HG03432 (cell line): Measurements from ENCODE around the gene IL31RA.
"Not testable (repeated sequence)": the region's sequence is repeated elsewhere in the genome, so short reads cannot be mapped to it uniquely, and the experiment has no call there.

ENCODE experiments used
- ATAC-seq: cut with Tn5 transposase; IDR thresholded peaks from one replicate; pipeline ENCODE4 v1.9.1; 2021; ENCODE audit warnings: mild to moderate bottlenecking, moderate library complexity; ENCODE audit not compliant: unreplicated experiment

Gene IL31RA

DNA sequence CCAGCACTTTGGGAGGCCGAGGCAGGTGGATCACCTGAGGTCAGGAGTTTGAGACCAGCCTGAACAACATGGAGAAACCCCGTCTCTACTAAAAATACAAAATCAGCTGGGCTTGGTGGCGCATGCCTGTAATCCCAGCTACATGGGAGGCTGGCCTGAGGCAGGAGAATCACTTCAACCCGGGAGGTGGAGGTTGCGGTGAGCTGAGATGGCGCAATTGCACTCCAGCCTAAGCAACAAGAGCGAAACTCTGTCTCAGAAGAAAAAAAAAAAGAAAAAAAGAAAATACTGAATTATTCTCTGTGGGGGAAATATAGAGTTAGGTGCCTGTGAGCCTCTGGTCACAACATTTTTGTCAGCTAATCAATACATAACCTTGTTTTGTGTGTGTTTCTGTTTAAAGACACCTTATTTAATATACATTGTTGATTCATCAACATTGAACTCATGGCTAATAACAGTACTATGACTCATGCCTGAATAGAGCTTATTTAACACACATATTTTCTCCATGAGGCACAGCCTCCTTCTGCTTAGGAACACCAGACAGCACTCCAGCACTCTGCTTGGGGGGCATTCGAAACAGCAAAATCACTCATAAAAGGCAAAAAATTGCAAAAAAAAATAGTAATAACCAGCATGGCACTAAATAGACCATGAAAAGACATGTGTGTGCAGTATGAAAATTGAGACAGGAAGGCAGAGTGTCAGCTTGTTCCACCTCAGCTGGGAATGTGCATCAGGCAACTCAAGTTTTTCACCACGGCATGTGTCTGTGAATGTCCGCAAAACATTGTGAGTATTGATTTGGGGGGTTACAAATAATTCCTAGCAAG lies at the start of gene IL31RA:
TSS of gene IL31RA (plus strand) at position 519 of the 836 bp plus-strand sequence. CDS start at position 733, 214 bp downstream.
- no peak for ATAC-seq

DNA sequence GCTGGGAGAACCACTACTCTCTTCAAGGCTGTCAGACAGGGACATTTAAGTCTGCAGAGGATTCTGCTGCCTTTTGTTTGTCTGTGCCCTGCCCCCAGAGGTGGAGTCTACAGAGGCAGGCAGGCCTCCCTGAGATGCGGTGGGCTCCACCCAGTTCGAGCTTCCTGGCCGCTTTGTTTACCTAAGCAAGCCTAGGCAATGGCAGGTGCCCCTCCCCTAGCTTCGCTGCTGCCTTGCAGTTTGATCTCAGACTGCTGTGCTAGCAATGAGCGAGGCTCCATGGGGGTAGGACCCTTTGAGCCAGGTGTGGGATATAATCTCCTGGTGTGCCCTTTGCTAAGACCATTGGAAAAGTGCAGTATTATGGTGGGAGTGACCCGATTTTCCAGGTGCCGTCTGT lies 42.3 kb upstream of the IL31RA start:
- ATAC-seq = not testable (repeated sequence)

DNA sequence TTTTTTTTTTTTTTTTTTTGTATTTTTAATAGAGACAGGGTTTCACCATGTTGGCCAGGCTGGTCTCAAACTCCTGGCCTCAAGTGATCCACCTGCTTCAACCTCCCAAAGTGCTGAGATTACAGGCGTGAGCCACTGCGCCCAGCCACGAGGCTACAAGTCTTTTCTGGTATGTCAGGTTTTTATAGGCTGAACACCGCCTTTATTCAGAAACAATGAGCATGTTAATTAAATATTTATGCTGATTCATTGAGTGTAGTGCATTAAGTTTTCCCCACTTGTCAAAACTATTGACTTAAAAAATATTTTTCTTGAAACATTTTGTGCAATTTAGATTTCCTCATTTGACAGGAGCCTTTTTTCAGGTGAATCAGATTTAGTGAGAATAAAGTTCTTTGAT lies 35.2 kb upstream of the IL31RA start:
- not testable (repeated sequence) for ATAC-seq

DNA sequence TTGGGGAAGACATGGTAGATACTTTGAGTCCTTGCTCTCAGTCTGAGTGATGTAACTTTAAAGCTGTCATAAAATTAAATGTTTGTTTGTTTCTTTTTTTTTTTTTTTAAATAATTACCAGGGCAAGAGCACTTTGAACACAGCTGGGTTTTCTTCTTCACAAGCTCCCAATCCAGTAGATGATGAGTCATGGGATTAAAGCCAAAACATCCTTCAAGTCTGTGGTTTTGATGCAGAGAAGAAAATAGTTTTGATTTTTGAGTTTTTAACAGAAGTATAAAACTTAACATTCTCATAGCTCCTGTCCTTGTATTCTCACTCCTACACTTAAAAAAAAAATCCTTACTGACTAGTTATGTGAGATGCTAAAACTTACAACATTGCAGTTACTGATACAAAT lies 34.8 kb upstream of the IL31RA start:
- no peak for ATAC-seq

DNA sequence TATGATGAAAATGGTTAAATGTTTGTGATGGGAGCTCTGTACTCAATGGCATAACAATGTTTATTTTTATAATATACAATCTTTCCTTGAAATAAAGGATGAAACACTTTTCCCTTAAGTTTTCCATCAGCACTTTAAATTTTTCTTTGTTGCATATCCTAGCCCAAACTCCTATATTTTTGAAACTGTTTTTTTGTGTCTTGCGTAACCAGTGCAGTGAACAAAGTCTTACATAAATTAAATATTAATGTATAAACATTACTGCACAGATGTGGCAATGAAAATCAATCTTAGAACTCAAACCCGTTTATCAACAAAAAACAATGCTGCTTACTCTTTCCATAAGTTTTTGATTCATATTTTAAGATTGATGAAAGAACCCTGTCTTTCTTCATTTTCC lies 34.1 kb upstream of the IL31RA start:
- no peak for ATAC-seq

DNA sequence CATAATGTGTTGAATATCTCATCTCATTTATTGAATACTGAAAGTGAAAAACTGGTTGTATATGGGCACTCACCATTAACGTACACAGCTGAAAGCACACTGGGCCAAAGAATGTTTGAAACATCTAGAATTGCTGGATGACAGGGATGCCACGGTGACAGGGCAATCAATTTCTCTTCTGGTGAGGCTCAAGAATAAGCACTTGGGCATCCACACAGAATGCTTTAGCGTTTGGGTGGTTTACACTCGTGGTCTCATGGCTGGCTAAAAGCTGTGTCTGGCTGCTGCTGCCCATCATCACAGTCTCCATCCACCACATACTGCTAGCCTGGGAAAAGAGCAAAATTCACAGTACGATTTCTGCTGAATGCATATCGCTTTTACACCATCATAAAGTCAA lies 30.7 kb upstream of the IL31RA start:
- no peak for ATAC-seq

DNA sequence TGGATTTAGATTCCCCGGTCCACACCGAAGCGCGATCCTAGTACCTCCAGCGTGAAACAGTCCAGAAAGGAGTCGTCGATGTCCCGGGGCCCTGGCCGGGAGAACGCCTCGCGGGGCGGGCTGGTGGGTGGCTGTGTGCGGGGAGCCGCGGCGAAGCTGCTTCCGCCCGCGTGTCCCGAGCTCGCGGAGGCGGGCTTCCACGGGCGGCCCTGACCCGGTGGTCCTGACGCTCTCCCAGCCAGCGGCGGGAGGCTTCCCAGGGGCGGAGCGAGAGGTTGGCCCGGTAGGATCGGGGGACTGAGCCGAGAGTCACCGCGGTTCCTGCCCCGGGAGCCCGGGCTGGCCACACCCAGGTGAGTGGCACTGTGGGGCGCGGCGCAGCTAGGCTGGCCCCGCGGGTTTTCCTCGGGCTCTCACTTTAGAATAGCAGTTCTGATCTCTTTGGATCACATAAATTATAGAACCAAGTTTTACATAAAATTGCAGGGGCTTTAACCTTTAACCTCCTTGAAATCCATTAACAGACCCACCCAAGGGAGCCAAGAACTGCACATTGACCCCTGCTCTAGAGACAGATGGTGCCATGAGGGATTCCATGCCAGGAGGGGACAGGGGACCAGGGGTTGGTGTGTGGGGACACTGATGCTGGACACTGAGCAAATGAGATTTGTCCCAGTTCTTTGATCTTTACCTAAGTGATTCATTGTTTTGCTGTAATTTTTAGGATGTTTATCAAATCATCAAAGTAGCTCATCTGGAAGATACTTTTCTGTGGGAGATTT lies 29.2 kb upstream of the IL31RA start:
- no peak for ATAC-seq

DNA sequence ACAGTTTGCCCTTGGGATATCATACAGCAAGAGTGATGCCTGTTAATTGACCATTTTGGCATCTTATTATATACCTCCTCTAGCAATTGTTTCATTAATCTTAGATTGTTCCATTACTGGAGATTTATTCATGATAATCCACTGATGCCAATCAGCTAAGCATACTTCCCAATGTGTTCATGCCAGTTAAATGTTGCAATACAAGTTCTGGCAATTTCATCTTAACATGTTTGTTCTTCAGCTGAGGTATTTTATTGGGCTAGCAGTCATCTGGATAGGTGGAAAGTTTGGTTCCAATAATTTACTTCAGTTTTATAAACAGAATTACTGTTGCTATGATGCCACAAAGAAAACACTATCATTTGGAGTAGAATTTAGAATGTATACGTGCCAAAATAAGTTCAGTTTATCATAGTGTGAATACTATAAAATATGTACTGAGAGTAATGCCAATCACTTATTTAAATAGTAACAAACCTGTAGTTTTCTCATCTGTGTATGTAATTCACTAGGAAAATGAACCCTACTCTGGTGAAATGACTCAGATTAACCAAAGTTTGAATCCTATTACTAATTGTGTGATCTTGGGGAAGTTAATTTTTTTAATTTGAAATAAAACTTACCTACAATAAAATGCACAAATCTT lies 27.9 kb upstream of the IL31RA start:
- no peak for ATAC-seq

DNA sequence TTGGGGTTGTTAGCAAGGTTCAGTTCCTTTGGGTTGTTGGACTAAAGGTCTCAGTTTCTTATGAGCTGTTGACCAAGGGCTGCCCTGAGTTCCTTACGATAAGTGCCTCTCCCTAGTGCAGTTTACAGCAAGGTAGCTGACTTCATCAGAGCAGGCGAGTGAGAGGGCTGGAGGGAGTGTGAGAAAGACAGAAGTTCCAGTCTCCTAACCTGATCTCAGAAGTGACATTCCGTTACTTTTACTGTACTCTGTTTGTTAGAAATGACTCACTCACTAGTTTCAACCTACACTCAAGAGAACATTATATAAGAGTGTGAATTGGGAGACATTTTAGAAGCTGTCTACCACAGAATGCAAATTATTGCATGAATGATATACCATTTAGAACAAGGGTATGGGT lies 21.2 kb upstream of the IL31RA start:
- no peak for ATAC-seq

DNA sequence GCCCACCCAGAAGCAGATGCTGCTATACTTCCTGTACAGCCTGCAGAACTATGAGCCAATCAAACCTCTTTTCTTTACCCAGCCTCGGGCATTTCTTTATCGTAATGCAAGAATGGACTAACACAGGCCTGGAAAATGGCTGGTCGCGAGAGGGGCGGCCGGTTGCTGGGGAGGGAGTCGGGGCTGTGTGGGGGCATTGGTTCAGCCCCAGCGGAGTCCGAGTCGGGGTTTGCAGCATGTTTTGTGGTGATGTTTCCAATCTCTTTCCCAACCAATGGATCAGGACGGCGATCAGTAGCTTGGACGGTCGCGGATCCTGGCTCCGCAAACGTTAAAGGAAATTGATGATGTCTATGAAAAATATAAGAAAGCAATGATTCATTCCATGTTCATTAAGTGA lies 18.7 kb upstream of the IL31RA start:
- no peak for ATAC-seq

DNA sequence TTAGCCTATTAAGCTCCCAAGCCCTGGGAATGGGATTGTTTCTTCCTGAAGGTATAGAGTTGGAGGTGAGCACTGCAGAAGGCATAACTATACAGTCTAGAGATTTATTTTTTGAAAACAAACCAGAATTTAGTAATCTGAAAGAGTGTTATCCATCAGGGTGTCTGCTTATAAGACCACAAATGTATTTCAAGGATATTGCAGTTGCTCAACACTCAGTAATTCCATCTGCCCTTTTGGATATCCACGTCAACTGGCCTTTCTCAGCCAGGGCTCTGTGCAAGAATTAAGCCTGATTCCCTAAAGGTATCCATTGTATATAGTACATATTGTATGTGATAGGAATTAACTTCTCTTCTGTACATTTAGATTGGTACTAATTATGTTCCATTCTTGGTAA lies 15.0 kb upstream of the IL31RA start:
- no peak for ATAC-seq

DNA sequence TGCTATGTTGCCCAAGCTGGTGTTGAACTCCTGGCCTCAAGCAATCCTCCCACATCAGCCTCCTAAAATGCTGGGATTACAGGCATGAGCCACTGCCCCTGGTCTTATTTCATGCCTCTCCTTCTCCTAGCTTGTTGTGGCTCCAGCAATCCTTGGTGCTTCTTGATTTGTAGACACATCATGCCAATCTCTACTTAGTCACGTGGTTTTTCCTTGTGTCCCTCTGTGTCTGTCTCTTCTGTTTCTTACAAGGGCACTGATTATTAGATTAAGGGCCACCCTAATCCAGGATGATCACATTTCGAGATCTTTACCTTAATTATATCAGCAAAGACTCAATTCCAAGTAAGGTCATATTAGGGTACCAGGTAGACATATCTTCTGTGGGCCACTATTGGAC lies 9.2 kb upstream of the IL31RA start:
- no peak for ATAC-seq

DNA sequence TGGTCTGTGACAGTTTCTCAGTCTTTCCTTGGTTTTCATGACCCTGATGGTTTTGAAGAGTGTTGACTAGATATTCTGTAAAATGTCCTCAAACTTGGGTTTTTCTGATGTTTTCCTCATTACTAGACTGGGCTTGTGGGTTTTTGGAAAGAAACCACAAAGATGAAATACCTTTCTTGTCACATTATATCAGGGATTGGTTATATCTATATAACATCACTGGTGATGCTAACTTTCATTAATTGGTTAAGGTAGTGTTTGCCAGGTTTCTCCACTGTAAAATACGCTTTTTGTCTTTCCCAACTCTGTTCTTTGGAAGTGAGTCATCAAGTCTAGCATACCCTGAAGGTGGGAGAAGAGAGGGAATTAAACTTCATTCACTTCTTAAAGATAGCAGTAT lies 3.3 kb upstream of the IL31RA start:
- no peak for ATAC-seq

DNA sequence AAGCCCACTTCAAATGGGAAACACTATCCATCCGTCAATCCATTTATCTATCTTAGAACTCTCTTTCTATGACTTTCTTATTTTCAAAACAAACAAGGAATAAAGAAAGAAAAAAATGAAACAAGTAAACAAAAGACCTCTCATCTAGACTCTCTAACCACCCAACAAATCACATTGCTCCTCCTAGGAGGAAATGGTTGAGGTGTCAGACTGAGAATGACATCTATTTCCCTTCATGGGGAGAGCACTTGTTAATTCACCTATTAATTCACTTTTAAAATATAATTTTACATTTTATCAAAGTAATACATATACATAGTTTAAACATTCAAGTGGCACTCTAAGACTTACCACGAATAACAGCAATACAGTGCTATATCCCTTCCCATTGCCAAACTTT lies 2.4 kb upstream of the IL31RA start:
- ATAC-seq = no peak

DNA sequence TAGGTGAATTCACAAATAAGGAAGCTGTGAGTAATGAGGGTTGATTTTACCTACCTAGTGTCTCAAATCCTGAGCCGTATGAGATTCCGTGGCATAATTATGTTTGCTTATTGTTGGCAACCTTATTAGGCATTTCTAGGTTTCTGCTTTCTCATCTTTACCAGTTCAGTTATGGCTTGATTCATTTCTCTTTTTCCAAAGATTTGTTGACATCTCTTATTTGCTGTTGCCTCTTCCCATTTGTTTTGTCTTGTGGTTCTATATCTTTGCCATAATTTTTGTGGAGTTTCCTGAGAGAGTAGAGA lies 470 bp downstream of the IL31RA start:
- no peak for ATAC-seq

DNA sequence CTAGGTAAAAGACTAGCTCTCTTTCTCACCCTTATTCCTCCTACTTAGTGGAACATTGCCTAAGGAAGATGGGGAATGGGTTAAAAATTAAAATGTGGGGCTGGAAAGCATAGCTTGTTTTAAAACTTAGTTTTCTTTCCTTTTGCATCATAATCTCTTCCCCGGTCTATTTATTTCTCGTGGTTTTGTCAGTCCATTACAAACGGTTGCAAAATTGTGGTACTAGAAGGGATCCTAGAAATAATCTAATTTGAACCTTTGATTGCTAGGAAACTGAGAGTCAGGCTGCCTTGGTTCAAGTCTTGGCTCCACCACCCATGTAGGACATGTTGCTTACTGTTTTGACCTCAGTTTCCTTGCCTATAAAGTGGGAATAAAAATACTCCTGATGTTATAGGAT lies 1.3 kb downstream of the IL31RA start:
- no peak for ATAC-seq

DNA sequence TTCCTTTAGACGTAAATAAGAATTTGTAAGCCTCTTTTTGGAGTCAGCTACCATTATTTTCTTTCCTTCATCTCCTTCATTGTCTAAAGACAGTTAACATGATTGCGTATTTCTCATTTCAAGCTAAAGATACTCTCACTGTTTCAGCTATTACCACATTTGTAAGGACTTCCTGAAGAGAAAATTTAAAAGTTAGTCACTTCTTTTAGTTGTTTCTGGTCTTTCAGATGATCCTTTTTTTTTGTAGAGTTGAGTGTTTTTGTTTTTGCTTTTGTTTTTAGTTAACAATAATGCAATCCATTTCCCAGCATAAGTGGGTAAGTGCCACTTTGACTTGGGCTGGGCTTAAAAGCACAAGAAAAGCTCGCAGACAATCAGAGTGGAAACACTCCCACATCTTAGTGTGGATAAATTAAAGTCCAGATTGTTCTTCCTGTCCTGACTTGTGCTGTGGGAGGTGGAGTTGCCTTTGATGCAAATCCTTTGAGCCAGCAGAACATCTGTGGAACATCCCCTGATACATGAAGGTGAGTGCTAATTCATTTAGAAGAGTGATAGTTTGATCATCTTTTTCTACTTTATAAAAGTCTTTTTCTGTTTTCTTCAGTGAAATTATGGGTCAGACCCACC lies 2.0 kb downstream of the IL31RA start:
- ATAC-seq = no peak

DNA sequence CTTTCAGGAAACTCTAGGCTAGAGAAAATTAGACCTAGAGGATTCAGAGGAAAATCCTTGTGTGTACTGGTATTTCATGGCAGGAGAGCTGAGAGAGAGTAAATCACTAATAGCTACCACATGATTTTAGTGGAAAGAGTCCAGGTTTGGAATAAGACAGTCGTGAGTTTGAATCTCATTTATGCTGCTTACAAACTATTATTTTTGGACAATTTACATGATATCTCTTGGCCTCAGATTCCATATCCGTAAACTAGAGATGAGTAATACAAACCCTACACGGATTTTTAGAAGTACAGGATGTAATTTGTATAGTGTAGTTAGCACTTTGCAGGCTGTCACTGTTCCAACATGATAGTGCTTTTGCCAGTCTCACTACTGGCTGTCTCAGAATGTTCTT lies 2.7 kb downstream of the IL31RA start:
- ATAC-seq = no peak

DNA sequence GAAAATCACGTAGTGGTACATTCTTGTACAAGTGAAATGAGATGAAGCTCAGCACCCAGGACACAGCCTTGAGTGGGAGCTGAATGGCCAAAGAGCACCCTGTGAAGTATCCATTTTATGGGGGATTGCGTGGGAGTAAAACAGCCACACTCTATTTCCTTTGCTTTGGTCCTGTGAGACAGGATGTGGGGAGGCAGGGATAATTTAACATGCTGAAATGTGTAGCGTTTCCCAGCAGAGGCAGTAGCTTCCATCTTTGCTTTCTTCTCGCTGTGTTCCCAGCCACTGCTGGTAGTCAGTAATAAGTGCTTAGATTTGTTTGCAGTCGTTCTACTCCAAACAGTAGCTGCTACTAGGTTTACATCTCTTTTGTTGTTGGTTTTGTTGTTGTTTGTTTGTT lies 4.4 kb downstream of the IL31RA start:
- no peak for ATAC-seq

DNA sequence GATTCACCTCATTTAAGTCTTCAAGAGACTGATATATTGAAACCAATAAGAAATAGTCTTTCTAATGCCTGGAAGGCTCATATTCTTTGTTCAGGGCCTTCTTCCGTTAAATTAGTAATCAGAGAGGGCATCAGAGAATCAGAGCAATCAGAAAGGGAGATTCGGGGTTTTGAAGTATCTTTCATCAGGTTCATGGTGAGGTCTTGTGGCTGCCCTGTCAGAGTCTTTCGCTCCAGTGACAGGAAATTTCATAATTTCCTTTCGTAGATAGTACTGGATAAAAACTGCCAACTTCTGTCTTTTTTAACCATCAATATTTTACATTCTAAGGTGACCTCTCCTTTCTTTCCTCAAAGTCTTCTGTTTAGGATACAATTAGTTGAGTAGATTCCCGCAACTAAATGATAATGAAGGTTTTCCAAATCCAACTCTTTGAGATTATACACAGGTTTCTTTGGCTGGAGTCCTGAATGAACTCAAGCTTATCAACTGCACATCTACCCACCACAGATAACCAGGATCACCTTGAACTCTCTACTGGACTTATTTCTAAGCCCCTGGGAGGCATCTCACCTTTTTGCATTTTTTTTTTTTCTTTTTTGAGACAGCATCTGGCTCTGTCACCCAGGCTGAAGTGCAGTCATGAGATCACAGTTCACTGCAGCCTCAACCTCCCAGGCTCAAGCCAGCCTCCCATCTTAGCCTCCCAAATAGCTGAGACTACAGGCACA lies 5.5 kb downstream of the IL31RA start:
- ATAC-seq = no peak

DNA sequence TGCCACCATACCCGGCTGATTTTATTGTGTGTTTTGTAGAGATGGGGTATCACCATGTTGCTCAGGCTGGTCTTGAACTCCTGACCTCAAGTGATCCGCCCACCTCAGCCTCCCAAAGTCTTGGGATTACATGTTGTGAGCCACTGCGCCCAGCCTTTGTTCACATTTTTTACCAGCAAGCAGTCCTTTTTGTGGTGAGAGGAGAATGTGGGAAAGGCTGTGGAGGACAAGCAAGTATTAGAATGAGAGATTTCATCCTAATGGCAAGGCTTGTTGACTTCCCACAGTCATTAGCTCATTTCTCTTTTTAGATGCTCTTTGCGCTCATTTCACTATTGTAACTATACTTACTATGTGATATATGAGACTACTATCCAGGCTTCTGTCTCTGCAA lies 6.1 kb downstream of the IL31RA start:
- no peak for ATAC-seq
